Esophagus squamous epithelium (tissue), 4 donors: ENCODE measurements around the gene GRID2.

Experiments
- CTCF ChIP-seq, 6 experiments: fragments of 450-650 bp in 4 of 6; fragments of 200-600 bp in 2 of 6; sonication (generic) in 2 of 6; IDR thresholded peaks; one replicate each; pipeline ENCODE4 v1.5.1; 2016 to 2019; ENCODE audit warnings: antibody characterized with exemption in 6 of 6, mild to moderate bottlenecking in 4 of 6, moderate library complexity in 4 of 6
- POLR2A ChIP-seq, 4 donors: fragments of 450-650 bp; IDR thresholded peaks; one replicate each; pipeline ENCODE4 v1.6.1; 2017; ENCODE audit warnings: antibody characterized with exemption in 4 of 4, mild to moderate bottlenecking in 4 of 4, moderate library complexity in 3 of 4

DNA sequence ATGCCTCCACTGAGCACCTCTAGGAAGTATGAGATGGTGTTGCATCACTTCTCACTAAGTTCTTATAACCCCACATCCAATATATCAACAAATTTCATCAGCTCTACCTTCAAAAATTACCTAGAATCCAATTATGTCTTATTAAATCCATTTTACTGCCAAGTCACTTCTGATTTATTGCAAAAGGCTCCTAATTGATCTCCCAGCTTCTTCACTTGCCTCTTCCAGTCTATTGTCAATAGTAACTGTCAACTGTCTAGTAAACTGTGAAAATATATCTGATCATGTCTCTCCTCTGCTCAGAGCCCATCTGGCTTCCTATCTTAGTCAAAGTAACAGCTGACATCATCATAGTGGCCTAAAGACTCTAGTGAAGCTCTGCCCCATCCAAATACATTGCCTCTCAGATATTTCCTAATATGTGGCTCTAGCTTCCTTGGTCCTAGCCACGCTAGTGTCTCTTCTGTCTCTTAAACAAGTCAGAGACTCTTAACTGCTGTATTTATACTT is 1110.3 kb downstream of the GRID2 start:
- TF ChIP-seq CTCF (IDR thresholded peaks at IDR 0.05) (no peak), POLR2A (IDR thresholded peaks at IDR 0.05) (no peak)
